Activated naive CD4-positive, alpha-beta T cell treated with anti-CD3 and anti-CD28 coated beads, Interleukin-2, amount 50 U/mL, for 72 hours (primary cell): ENCODE data around the gene PRAMEF2. TPM values are rescaled to one million over a fixed set of nuclear protein-coding genes. Genes with fewer than 3 reads are reported as not detected.

Experiments used
- total RNA-seq, 2 donors: library from RNA; stranded (reverse); gene quantifications; one replicate each; pipeline ENCODE4 v1.2.3, GENCODE V29; 2022

The PRAMEF2 gene
- total RNA-seq, 2 donors from 2014 or later, result not detected

Other genes with a start within 250 kb of the PRAMEF2 start
- 10 to 100 TPM; 85.2 to 93.9 TPM for gene DHRS3, start 238.9 kb upstream of the PRAMEF2 start, total RNA-seq
- gene AADACL4, start 213.0 kb upstream of the PRAMEF2 start, total RNA-seq, result not detected
- not detected for gene AADACL3, start 141.0 kb upstream of the PRAMEF2 start, total RNA-seq
- gene CFAP107, start 110.9 kb upstream of the PRAMEF2 start, total RNA-seq, result not detected
- not detected for gene PRAMEF12, start 83.3 kb upstream of the PRAMEF2 start, total RNA-seq
- gene PRAMEF1, start 65.7 kb upstream of the PRAMEF2 start, total RNA-seq, result not detected
- not detected for gene PRAMEF11, start 25.7 kb upstream of the PRAMEF2 start, total RNA-seq
- gene HNRNPCL1, start 8.4 kb upstream of the PRAMEF2 start, total RNA-seq, result not detected
- not detected for gene PRAMEF4, start 29.1 kb downstream of the PRAMEF2 start, total RNA-seq
- not detected for gene PRAMEF10, start 41.2 kb downstream of the PRAMEF2 start, total RNA-seq
- not detected for gene PRAMEF7, start 59.5 kb downstream of the PRAMEF2 start, total RNA-seq
- gene PRAMEF6, start 90.5 kb downstream of the PRAMEF2 start, total RNA-seq, result not detected
- not detected for gene PRAMEF27, start 199.5 kb downstream of the PRAMEF2 start, total RNA-seq
- gene HNRNPCL3, start 203.7 kb downstream of the PRAMEF2 start, total RNA-seq, result not detected
- gene PRAMEF25, start 213.7 kb downstream of the PRAMEF2 start, total RNA-seq, result not detected